A673 (cell line): ENCODE data around the gene ATRIP. TPM values are rescaled to one million over a fixed set of nuclear protein-coding genes. Genes with fewer than 3 reads are reported as not detected.

Source experiments
- BruUV-seq: library from RNA; stranded (reverse); fragments of 400-500 nt; replicated peaks from 2 replicates; lab custom pipeline; 2021; lab: Mats Ljungman, UMichigan
- CTCF ChIA-PET: fragments of 300-600 bp; sonication (Branson Sonifier 250); formaldehyde crosslinking; loops from one replicate; lab custom pipeline; 2022; ENCODE audit warnings: antibody characterized with exemption; lab: Charles Lee
- POLR2A ChIA-PET: fragments of 300-600 bp; sonication (Branson Sonifier 250); formaldehyde crosslinking; loops from one replicate; lab custom pipeline; 2022; ENCODE audit warnings: antibody characterized with exemption; ENCODE audit not compliant: low non-redundant PET; lab: Charles Lee
- DNase-seq: peaks from one replicate; pipeline ENCODE4 v3.0.0-alpha.2; 2015; ENCODE audit warnings: low spot score
- H3K27ac ChIP-seq: fragments of 200-600 bp; sonication (generic); 2 replicates; pipeline ENCODE4 v1.5.1; 2016; ENCODE audit warnings: mixed run types, low read depth, mild to moderate bottlenecking, mixed read lengths, antibody characterized with exemption, low read length; ENCODE audit not compliant: poor library complexity, severe bottlenecking
- H3K27me3 ChIP-seq: fragments of 200-600 bp; sonication (generic); replicated peaks from 2 replicates; pipeline ENCODE4 v1.6.1; 2017; ENCODE audit warnings: mixed run types, low read depth, mild to moderate bottlenecking, mixed read lengths, antibody characterized with exemption, low read length; ENCODE audit not compliant: insufficient read depth, poor library complexity
- H3K36me3 ChIP-seq: fragments of 200-600 bp; sonication (generic); 2 replicates; pipeline ENCODE4 v1.6.1; 2016; ENCODE audit warnings: mixed run types, mild to moderate bottlenecking, mixed read lengths, antibody characterized with exemption, low read length; ENCODE audit not compliant: insufficient read depth, poor library complexity, severe bottlenecking
- H3K4me1 ChIP-seq: fragments of 200-600 bp; sonication (generic); 2 replicates; pipeline ENCODE4 v1.6.1; 2017; ENCODE audit warnings: mixed run types, mild to moderate bottlenecking, mixed read lengths, antibody characterized with exemption, low read length; ENCODE audit not compliant: insufficient read depth, poor library complexity, severe bottlenecking
- H3K4me3 ChIP-seq: fragments of 200-600 bp; sonication (generic); 2 replicates; pipeline ENCODE4 v1.5.1; 2016; ENCODE audit warnings: low read depth, mixed run types, mild to moderate bottlenecking, mixed read lengths, low read length; ENCODE audit not compliant: poor library complexity, severe bottlenecking
- H3K9me3 ChIP-seq: fragments of 200-600 bp; sonication (generic); 2 replicates; pipeline ENCODE4 v1.6.1; 2016; ENCODE audit warnings: mixed run types, low read depth, mild to moderate bottlenecking, mixed read lengths, antibody characterized with exemption, low read length; ENCODE audit not compliant: poor library complexity, severe bottlenecking
- EZH2 ChIP-seq: fragments of 200-600 bp; sonication (generic); IDR thresholded peaks from 2 replicates; pipeline ENCODE4 v1.6.1; 2017; ENCODE audit warnings: borderline replicate concordance, low read depth, mild to moderate bottlenecking, mixed read lengths, antibody characterized with exemption, low read length; ENCODE audit not compliant: poor library complexity, severe bottlenecking
- intact Hi-C: fragments of 100-400 bp; cut with micrococcal nuclease; formaldehyde crosslinking; loops from one replicate; pipeline ENCODE4 v1.10.0; 2022; ENCODE audit not compliant: unreplicated experiment
- total RNA-seq: library from RNA; stranded (reverse); gene quantifications from 2 replicates; pipeline ENCODE4 v1.2.3, GENCODE V29; 2021
- TF ChIP-seq, protein P1 (sequence below): fragments of 300-800, 200-600 bp; sonication (generic); conservative IDR thresholded peaks from 2 replicates; pipeline ENCODE4 v1.5.1; 2017; ENCODE audit warnings: low read depth, mild to moderate bottlenecking, antibody characterized with exemption, low read length, moderate library complexity, mixed read lengths

Gene ATRIP
- total RNA-seq, 1 experiment from 2014 or later: 9.7 TPM

DNA sequence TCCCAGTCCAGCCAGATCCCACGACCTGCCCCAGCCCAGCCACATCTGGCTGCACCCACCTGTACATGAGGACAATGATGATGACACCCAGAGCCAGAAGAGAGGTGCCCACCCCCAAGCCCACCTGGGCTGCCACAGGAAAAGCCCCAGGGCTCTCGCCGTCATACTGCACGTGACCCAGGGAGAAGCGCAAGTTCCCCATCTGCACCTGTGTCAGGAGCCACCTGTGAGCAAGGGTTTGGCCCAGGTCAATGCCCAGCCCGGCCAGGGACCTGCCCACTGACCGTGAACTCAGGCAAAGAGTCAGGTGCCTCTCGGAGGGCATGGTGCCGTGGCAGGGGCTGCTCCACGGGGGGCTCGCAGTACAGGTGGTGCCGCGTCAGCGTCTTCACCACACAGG lies 32.9 kb upstream of the ATRIP start:
- intact Hi-C loops: no loop called here
- Histone ChIP-seq H3K36me3 (no peaks in the 10 kb centered on the region), H3K4me1 (no peaks in the 10 kb centered on the region), H3K27me3 (no peaks in the 10 kb centered on the region), H3K4me3 (no peak overlapping the region), H3K27ac (no peak overlapping the region), H3K9me3 (no peaks in the 10 kb centered on the region)
- no TSS peak for BruUV-seq
- CTCF ChIA-PET: no interaction called here
- no peak for DNase-seq
- POLR2A ChIA-PET: no interaction called here
- TF ChIP-seq, protein P1, sequence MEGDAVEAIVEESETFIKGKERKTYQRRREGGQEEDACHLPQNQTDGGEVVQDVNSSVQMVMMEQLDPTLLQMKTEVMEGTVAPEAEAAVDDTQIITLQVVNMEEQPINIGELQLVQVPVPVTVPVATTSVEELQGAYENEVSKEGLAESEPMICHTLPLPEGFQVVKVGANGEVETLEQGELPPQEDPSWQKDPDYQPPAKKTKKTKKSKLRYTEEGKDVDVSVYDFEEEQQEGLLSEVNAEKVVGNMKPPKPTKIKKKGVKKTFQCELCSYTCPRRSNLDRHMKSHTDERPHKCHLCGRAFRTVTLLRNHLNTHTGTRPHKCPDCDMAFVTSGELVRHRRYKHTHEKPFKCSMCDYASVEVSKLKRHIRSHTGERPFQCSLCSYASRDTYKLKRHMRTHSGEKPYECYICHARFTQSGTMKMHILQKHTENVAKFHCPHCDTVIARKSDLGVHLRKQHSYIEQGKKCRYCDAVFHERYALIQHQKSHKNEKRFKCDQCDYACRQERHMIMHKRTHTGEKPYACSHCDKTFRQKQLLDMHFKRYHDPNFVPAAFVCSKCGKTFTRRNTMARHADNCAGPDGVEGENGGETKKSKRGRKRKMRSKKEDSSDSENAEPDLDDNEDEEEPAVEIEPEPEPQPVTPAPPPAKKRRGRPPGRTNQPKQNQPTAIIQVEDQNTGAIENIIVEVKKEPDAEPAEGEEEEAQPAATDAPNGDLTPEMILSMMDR: no peak
- TF ChIP-seq EZH2: no peak

DNA sequence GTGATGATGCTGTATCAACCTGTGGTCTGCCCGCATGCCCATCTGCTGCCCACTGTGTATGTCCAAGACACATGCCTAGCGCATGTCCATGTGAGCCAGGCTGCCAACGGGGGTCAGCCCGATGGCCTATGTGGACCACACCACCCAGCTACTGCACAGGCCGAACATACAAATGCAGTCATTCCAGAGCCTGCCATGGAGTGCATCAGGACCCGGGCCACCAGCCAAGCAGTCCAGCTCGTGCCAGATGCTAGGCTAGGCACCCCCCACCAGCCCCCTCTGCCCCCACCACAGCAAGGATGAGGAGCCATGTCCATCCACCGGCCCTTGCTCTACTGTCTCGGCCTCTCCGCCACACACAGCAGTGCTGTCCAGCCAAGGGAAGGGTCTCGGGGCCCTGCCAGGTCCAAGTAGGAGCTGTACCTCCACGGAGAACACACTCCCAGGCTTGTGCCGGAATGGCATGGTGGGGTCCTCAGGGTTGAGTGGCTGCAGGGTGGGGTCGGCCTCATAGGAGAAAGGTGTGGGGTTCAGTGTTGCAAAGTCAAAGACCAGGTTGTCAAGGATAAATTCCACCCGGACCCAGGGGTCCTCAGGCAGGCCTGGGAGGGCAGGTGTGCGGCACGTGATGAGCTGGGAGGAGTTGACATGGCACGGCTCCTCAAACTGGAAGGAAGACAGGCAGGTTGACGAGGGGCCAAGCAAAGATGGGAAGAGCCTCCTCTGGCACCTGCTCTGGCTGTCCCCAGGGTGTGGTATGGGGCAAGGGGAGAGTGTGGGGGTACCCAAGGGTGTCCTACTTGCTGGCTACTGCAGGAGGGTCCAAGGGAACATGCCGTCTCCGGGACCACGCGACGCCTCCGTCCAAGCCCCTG lies 31.9 kb upstream of the ATRIP start:
- no peaks in the 10 kb centered on the region for H3K27me3 ChIP-seq
- no peaks in the 10 kb centered on the region for H3K4me1 ChIP-seq
- H3K9me3 ChIP-seq: no peaks in the 10 kb centered on the region
- no TSS peak for BruUV-seq
- no peak for DNase-seq
- ChIA-PET POLR2A (no interaction called here), CTCF (interaction anchor here (0.5 kb wide), 1 partner anchor 42 kb away, joined by 4 read pairs; no protein-coding TSS in a partner anchor)
- no peaks in the 10 kb centered on the region for H3K36me3 ChIP-seq
- no peak overlapping the region for H3K4me3 ChIP-seq
- intact Hi-C loops: no loop called here
- no peak overlapping the region for H3K27ac ChIP-seq
- TF ChIP-seq, protein P1: no peak
- no peak for TF ChIP-seq EZH2

DNA sequence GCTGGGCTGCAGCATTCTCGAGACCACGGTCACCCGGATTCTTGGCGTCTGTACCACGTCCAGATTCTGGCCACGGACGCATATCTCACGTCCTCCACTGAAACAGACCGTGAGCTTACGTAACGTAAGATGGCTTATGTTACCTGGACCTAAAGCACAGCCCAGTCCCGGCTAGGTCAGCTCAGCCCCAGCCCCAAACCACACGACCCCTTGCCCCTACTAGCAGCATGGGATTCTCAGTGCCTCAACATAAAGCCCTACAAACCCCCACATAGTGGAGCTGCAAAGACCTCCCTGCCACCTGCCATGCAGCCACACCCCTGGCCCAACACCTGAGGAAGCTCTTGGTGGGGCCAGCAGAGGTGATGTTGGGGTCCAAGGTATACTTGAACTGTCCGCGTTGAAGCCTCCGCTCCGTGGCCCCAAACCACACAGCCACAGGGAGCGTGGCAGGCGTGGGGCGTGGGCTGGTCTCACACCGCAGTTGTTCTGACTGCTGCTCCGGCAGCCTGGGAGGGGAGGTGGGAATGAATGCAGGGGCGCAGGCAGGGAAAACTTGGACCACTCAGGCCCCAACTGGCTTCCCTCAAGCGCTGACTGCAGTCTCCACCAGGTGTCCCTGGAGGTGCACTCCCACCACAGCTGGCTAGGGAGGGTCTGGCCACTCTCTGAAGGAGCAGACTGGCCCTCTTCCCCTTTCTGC lies 31.1 kb upstream of the ATRIP start:
- Histone ChIP-seq H3K27ac (no peak overlapping the region), H3K9me3 (no peaks in the 10 kb centered on the region), H3K36me3 (no peaks in the 10 kb centered on the region), H3K27me3 (no peaks in the 10 kb centered on the region), H3K4me3 (no peak overlapping the region), H3K4me1 (no peaks in the 10 kb centered on the region)
- ChIA-PET CTCF (no interaction called here), POLR2A (no interaction called here)
- DNase-seq: no peak
- TF ChIP-seq EZH2: no peak
- TF ChIP-seq, protein P1: no peak
- BruUV-seq: no TSS peak
- intact Hi-C loops: no loop called here
